Measurements from ENCODE around the gene JUP. TPM values are rescaled to one million over a fixed set of nuclear protein-coding genes. Genes with fewer than 3 reads are reported as not detected.
A peak's percentile ranks its signal among the peaks of the same experiment; 100 is the strongest.

The JUP gene
- total and polyA plus RNA-seq, 2 of the 13 experiments (the other 11 are each of a cell fraction or from before 2014, with no cell fraction given) = 12.1 to 20.6 TPM

DNA sequence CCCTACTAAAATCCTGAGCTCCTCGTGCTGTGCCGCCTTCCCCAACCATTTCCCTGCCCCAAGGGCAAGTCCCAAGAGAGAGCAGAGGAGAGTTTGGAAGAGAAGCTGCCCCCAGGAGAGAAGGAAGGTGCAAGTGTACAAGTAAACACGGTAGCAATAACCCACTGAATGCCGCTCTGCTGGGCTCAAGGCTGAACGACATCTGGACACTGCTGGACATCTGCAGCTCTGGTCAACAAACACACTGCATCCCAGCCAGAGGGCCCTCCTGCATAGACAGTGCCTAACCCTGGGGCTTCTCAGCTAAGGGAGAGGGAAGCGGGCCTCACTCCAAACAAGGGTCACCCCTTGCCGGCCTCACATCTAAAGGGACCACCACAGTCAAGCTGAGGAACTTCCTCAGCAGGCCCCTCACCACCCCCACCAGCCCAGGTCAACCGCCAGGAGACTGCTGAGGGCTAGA is 12.7 kb downstream of the JUP start (continued):
- TF ChIP-seq TBX2 (CRISPR knock-in tag; IDR thresholded peaks at IDR 0.05; ENCODE audit: borderline replicate concordance) = no peak
- no peak for TF ChIP-seq ARID2 (CRISPR knock-in tag; IDR thresholded peaks at IDR 0.05; ENCODE audit: borderline replicate concordance)
- TF ChIP-seq GFI1 (CRISPR knock-in tag; IDR thresholded peaks at IDR 0.05; ENCODE audit: borderline replicate concordance) = no peak
- no peak for TF ChIP-seq TP53 (CRISPR knock-in tag; conservative IDR thresholded peaks at IDR 0.05)
- TF ChIP-seq MEIS2 (CRISPR knock-in tag; IDR thresholded peaks at IDR 0.05) = no peak
- TF ChIP-seq CBX5 (CRISPR knock-in tag; IDR thresholded peaks at IDR 0.05; ENCODE audit: borderline replicate concordance) = no peak
- no peak for TF ChIP-seq HNRNPLL (IDR thresholded peaks at IDR 0.05; ENCODE audit: low read depth, low read length, poor library complexity, severe bottlenecking)
- TF ChIP-seq SRSF9 (IDR thresholded peaks at IDR 0.05; ENCODE audit: borderline replicate concordance, insufficient read depth, low read depth, low read length, poor library complexity, severe bottlenecking) = no peak
- TF ChIP-seq, protein P1, sequence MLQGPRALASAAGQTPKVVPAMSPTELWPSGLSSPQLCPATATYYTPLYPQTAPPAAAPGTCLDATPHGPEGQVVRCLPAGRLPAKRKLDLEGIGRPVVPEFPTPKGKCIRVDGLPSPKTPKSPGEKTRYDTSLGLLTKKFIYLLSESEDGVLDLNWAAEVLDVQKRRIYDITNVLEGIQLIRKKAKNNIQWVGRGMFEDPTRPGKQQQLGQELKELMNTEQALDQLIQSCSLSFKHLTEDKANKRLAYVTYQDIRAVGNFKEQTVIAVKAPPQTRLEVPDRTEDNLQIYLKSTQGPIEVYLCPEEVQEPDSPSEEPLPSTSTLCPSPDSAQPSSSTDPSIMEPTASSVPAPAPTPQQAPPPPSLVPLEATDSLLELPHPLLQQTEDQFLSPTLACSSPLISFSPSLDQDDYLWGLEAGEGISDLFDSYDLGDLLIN (CRISPR knock-in tag; IDR thresholded peaks at IDR 0.05; ENCODE audit: borderline replicate concordance) = no peak
- no peak for TF ChIP-seq NFIB (CRISPR knock-in tag; IDR thresholded peaks at IDR 0.05; ENCODE audit: borderline replicate concordance)
- no peak for TF ChIP-seq FOXP1 (IDR thresholded peaks at IDR 0.05)
- TF ChIP-seq FOXP1 (CRISPR knock-in tag; IDR thresholded peaks at IDR 0.05) = peak; percentile 56; the same call in 1 of the 2 replicates
- no peak for TF ChIP-seq JUND (CRISPR knock-in tag; IDR thresholded peaks at IDR 0.05)
- TF ChIP-seq ZBTB3 (CRISPR knock-in tag; IDR thresholded peaks at IDR 0.05; ENCODE audit: borderline replicate concordance, low read depth) = peak; percentile 79; the same call in 1 of the 2 replicates
- TF ChIP-seq, protein P2, sequence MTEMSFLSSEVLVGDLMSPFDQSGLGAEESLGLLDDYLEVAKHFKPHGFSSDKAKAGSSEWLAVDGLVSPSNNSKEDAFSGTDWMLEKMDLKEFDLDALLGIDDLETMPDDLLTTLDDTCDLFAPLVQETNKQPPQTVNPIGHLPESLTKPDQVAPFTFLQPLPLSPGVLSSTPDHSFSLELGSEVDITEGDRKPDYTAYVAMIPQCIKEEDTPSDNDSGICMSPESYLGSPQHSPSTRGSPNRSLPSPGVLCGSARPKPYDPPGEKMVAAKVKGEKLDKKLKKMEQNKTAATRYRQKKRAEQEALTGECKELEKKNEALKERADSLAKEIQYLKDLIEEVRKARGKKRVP (CRISPR knock-in tag; IDR thresholded peaks at IDR 0.05) = no peak
- no peak for TF ChIP-seq IRX3 (CRISPR knock-in tag; IDR thresholded peaks at IDR 0.05; ENCODE audit: borderline replicate concordance, low read depth)
